WTC11 (cell line): ENCODE results near the gene NXPH4. TPM values are rescaled to one million over a fixed set of nuclear protein-coding genes. Genes with fewer than 3 reads are reported as not detected.

Source experiments
- ATAC-seq: fragments of 200-7000 bp; cut with Tn5 transposase; 2 replicates; pipeline ENCODE4 v1.10.0; 2021; ENCODE audit warnings: mild to moderate bottlenecking, moderate library complexity
- CTCF ChIA-PET: fragments of 300-600 bp; sonication (Branson Sonifier 250); formaldehyde crosslinking; loops from one replicate; lab custom pipeline; 2021; ENCODE audit warnings: antibody characterized with exemption; lab: Charles Lee
- POLR2A ChIA-PET: fragments of 350-600 bp; sonication (Branson Sonifier 250); formaldehyde crosslinking; loops from one replicate; lab custom pipeline; 2021; ENCODE audit warnings: antibody characterized with exemption; lab: Charles Lee
- DNase-seq: peaks from one replicate; pipeline ENCODE4 v3.0.0; 2021; ENCODE audit warnings: low spot score
- H3K27ac Mint-ChIP-seq: 2 replicates; pipeline ENCODE4 v1.8.0; 2021; ENCODE audit warnings: mixed read lengths
- H3K27me3 Mint-ChIP-seq: 2 replicates; pipeline ENCODE4 v1.8.0; 2021; ENCODE audit warnings: low read depth, mild to moderate bottlenecking, moderate library complexity, mixed read lengths
- H3K36me3 Mint-ChIP-seq: 2 replicates; pipeline ENCODE4 v1.8.0; 2021; ENCODE audit warnings: mixed read lengths
- H3K4me1 Mint-ChIP-seq: 2 replicates; pipeline ENCODE4 v1.8.0; 2022; ENCODE audit warnings: mixed read lengths
- H3K4me3 Mint-ChIP-seq: 2 replicates; pipeline ENCODE4 v1.8.0; 2021; ENCODE audit warnings: mild to moderate bottlenecking, moderate library complexity, mixed read lengths
- H3K9me3 Mint-ChIP-seq: 2 replicates; pipeline ENCODE4 v1.8.0; 2021; ENCODE audit warnings: mixed read lengths
- ARID4B ChIP-seq: sonication (generic); formaldehyde crosslinking; IDR thresholded peaks from 2 replicates; pipeline ENCODE4 v1.8.0; 2023; ENCODE audit warnings: missing genetic modification reagents, mild to moderate bottlenecking, borderline replicate concordance
- CREB1 ChIP-seq: sonication (generic); formaldehyde crosslinking; IDR thresholded peaks from 2 replicates; pipeline ENCODE4 v1.8.0; 2023; ENCODE audit warnings: mild to moderate bottlenecking, missing genetic modification reagents
- CTCF ChIP-seq: fragments of 200-600 bp; IDR thresholded peaks from 2 replicates; pipeline ENCODE4 v1.8.0; 2022; ENCODE audit warnings: antibody characterized with exemption
- E2F5 ChIP-seq: sonication (generic); formaldehyde crosslinking; IDR thresholded peaks from 2 replicates; pipeline ENCODE4 v1.8.1; 2022; ENCODE audit warnings: mild to moderate bottlenecking, moderate library complexity, missing genetic modification reagents
- HMGXB4 ChIP-seq: sonication (generic); formaldehyde crosslinking; IDR thresholded peaks from 2 replicates; pipeline ENCODE4 v1.8.1; 2023; ENCODE audit warnings: mild to moderate bottlenecking, moderate library complexity, missing genetic modification reagents
- MYBL2 ChIP-seq: sonication (generic); formaldehyde crosslinking; IDR thresholded peaks from 2 replicates; pipeline ENCODE4 v1.8.1; 2023; ENCODE audit warnings: mild to moderate bottlenecking, moderate library complexity, missing genetic modification reagents
- PRDM15 ChIP-seq: sonication (generic); formaldehyde crosslinking; IDR thresholded peaks from 2 replicates; pipeline ENCODE4 v1.8.0; 2022; ENCODE audit warnings: missing genetic modification reagents
- SP1 ChIP-seq: sonication (generic); formaldehyde crosslinking; conservative IDR thresholded peaks from 2 replicates; pipeline ENCODE4 v1.8.1; 2022; ENCODE audit warnings: missing genetic modification reagents
- ZNF121 ChIP-seq: sonication (generic); formaldehyde crosslinking; IDR thresholded peaks from 2 replicates; pipeline ENCODE4 v1.8.0; 2023; ENCODE audit warnings: missing genetic modification reagents
- total RNA-seq: library from RNA; stranded (reverse); gene quantifications from 3 replicates; pipeline ENCODE4 v1.2.3, GENCODE V29; 2021

Gene NXPH4
- total RNA-seq, 1 experiment from 2014 or later = 4.9 TPM

- DNase-seq (peak; percentile 97), ATAC-seq (peak; percentile 46)
- ChIA-PET CTCF (interaction anchor here (0.6 to 18.5 kb wide), 51 partner anchors 9 to 1235 kb away, joined by 3 to 660 read pairs (median 6); partner anchors contain the start of genes GLI1, INHBC, INHBE and LRP1), POLR2A (interaction anchor here (0.6 to 9.7 kb wide), 8 partner anchors 13 to 219 kb away, joined by 3 to 97 read pairs (median 6); partner anchors contain the start of genes INHBE, NXPH4 and SHMT2)
- peaks cover 62% of the 10 kb centered on the region for H3K4me1 Mint-ChIP-seq
- peak overlapping the region; percentile 95 for H3K27ac Mint-ChIP-seq
- TF ChIP-seq PRDM15 (CRISPR knock-in tag) = peak; percentile 45; the same call in 1 of the 2 replicates
- peak; percentile 38; the same call in 1 of the 2 replicates for TF ChIP-seq HMGXB4
- TF ChIP-seq MYBL2 = peak; percentile 43
- no peak; the same call in 1 of the 2 replicates for TF ChIP-seq ARID4B (CRISPR knock-in tag)
- peak; percentile 38; the same call in 1 of the 2 replicates for TF ChIP-seq SP1
- no peak for TF ChIP-seq CREB1 (CRISPR knock-in tag)
- TF ChIP-seq CTCF = peak; percentile 69
- TF ChIP-seq E2F5 = 0 out of 2 replicates have a peak, but pooled peaks have one; percentile 48
- 0 out of 2 replicates have a peak, but pooled peaks have one; percentile 7 for TF ChIP-seq ZNF121 (CRISPR knock-in tag)
- peak overlapping the region; percentile 83 for H3K4me3 Mint-ChIP-seq
- no peaks in the 10 kb centered on the region for H3K36me3 Mint-ChIP-seq
- H3K9me3 Mint-ChIP-seq = no peaks in the 10 kb centered on the region
- H3K27me3 Mint-ChIP-seq = peaks cover 65% of the 10 kb centered on the region
Observed at GRCh38 chr12:57242691-57243454, 26.3 kb downstream of the NXPH4 start.
